Stimulated activated CD8-positive, alpha-beta memory T cell treated with anti-CD3 and anti-CD28 coated beads, Interleukin-7, amount 100 ng/mL, for 48 hours (primary cell): ENCODE measurements around the gene FAM114A1.

Experiments
- DNase-seq, 2 donors: peaks; one replicate each; pipeline ENCODE4 v3.0.0-alpha.2; 2020; ENCODE audit warnings: low read depth in 1 of 2; ENCODE audit errors: extremely low read depth in 1 of 2

Gene FAM114A1

DNA sequence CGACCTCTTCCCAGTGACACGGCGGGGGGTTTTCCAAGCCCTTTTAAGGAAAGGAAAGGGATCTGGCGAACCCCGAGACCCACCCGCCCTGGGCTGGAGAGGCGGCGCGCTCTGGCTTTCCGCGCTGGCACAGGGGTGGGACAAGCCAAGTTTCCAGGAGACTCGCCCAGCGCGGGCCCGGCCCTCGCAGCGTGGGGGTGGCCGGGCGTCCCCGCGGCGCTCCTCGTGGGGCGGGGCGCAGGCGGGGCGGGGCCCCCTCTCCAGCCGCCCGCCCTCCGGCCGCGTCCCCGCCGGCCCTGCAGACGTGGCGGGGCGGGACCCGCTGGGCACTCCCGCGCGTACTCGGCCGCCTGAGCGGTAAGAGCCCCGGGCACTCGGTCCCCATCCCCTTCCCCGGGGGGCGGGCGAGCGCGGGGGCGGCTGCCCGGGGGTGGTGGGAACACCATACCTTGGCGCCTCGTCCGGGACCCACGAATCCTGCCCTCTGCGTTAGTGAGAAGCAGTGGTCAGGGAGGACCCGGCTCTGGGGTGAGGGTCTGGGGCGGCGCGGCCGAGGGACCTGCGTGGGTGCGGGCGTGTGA is at the start of gene FAM114A1:
Gene FAM114A1, plus strand, starts transcription at position 329 of the 581 bp plus-strand sequence. CDS start 10,273 bp downstream, outside the sequence.
- peak in 1 of 2 donors; percentile 9 for DNase-seq

DNA sequence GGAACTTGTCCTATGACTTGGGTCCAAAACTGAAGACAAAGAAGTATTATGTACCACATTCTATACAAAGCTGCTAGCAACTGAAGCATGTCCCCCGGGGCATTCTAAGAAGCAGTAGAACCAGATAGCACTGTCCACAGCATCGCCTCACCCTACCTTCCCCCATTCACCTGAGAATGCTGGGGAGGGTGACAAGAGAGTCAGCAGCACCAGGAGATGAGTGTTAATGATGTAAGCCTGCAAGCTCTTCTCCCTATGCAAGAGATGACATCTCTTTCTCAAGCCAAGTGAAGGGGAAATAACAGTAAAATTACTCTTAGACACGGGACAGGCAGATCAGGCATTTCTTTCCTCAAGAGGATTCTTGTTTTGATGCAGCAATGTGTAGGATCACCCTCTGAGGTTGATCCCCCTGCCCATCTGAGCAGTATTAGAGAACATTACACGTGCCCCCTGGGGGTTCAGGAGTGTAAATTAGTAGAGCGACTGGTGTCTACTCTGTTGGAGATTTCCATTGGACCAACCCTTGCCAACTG is 49.1 kb upstream of the FAM114A1 start:
- DNase-seq, result no peak

DNA sequence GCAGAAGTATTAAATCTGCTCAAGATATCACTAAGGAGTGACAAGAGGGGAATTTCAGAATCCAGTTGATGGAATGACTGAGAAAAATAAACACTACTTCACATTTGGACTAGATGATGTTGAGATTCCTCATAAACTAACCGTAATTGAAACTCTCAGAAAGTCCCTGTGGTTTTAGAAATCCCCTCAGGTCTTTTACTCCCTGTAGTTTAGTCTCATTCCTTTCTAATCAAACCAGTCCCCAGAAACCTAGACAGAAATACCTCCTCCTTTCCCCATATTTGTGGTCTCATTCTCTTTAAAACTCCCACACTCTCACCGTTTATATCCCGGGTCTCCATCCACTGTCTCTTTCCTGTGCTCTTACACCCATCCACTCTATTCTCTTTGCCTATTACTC is 48.0 kb upstream of the FAM114A1 start:
- no peak for DNase-seq

DNA sequence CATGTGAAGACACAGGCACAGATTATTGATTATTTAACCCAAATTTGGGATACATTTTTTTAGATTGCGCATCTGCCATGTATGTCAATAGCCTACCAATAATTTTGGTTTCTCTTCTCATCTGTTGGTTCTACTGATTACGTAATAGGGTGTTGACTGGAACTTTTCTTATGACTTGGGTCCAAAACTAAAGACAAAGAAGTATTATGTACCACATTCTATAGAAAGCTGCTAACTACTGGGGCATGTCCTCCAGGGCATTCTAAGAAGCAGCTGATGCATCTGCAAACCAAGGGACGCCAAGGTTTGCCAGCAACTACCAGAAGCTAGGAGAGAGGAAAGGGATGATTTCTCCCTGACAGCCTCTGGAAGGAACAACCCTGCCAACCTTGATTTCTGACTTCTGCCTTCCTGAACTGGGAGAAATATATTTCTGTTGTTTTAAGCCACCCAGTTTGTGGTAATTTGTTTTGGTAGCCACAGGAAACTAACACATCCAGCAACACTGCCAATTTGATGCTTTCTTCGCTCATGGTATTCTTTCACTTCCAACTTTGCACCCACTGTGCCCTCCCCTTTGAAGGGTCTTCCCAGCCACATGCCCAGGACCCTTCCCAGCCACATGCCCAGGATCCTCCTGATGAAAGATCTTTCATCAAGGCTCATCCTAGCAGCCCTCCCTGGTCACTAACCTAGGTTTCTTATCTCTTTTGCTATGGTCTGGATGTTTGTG is 47.1 kb upstream of the FAM114A1 start:
- DNase-seq, result no peak

DNA sequence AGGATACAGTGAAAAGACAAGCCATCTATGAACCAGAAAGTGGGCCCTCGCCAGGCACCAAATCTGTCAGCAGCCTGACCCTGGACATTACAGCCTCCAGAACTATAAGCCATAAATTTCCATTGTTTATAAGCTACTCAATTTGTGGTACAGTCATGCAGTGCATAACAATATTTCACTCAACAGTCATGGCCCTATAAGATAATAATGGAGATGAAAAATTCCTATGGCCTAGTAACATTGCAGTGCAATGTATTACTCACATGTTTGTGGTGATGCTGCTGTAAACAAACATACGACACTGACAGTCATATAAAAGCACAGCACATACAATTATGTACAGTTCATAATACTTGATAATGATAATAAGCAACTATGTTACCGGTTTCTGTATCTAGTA is 45.9 kb upstream of the FAM114A1 start:
- DNase-seq, result no peak

DNA sequence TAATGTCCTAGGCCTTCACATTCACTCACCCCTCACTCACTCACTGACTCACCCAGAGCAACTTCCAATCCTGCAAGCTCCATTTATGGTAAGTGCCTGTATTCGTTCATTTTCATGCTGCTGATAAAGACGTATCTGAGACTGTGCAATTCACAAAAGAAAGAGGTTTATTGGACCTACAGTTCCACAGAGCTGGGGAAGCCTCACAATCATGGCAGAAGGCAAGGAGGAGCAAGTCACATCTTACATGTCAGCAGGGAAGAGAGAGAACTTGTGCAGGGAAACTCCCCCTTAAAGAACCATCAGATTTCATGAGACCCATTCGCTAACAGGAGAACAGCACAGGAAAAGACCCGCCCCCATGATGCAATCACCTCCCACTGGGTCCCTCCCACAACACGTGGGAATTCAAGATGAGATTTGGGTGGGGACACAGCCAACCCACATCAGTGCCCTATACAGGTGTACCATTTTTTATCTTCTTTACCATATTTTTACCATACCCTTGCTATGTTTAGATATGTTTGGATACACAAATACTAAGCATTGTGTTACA is 44.8 kb upstream of the FAM114A1 start:
- DNase-seq, result no peak

DNA sequence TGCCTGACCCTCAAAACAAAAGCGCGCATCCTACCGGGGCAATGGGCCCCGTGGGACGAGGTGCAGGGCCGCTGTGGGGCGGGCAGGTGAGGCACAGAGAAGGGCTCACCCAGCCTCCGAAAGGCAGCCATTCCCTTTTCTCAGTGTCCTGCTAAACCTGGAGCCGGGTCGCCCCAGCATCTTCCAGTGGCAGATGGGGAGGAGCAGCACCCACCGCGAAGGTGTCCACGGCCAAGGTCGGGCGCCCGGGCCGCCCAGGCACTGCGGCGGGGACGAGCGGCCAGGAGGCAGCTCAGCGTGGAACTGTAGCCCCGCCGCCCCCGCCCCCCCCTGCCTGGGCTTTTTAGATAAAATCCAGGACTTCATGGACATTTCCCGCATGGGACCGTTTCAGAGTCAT is 43.8 kb upstream of the FAM114A1 start:
- DNase-seq, result no peak

DNA sequence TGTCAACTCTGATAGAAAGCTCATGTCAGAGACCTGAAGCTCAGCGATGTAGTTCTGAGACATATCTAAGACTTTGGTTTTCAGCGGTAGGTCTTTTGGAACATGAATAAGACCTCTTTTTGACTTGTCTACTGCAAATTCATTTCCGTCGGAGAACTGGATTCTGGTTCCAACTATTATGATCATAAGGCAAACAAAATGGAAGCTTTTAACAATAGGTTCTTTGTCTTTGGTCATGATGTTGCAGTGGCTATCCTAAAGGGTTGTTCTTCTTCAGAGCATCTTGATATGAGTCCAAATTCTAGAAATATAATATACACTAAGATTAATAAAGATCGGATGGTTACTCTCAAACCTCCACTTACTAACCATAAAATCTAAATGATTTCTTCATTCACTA is 38.4 kb upstream of the FAM114A1 start:
- no peak for DNase-seq

DNA sequence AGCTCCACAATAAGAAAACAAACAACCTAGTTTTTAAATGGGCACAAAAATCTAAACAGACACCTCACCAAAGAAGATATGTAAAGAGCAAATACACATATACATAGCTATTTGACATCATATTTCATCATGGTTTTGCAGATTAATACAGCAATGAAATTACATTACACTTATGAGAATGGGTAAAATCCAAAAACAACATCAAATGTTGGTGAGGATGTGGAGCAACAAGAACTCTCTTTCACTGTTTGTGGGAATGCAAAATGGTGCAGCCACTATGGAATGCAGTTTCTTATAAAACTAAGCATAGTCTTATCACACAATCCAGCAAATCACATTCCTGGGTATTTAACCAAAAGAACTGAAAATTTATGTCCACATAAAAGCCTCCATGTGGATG is 36.0 kb upstream of the FAM114A1 start:
- no peak for DNase-seq

DNA sequence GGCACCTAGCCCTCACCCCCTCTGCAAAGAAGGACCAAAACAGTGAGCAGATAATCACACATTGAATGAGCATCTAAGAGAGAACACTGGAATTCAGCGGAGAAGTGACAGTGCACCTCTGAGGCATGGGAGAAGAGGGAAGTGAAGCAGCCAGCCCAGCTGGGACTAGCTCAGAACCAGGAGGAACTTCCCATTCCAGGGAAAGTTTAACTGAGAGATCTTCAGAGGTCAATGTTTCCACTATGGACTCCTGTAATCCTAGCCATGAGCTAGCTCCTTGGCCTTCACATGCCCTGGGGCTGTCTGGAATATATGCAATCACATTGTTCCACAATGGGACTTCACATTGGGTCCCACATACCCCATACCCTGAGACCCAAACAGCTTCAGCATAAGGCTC is 35.4 kb upstream of the FAM114A1 start:
- DNase-seq, result no peak

DNA sequence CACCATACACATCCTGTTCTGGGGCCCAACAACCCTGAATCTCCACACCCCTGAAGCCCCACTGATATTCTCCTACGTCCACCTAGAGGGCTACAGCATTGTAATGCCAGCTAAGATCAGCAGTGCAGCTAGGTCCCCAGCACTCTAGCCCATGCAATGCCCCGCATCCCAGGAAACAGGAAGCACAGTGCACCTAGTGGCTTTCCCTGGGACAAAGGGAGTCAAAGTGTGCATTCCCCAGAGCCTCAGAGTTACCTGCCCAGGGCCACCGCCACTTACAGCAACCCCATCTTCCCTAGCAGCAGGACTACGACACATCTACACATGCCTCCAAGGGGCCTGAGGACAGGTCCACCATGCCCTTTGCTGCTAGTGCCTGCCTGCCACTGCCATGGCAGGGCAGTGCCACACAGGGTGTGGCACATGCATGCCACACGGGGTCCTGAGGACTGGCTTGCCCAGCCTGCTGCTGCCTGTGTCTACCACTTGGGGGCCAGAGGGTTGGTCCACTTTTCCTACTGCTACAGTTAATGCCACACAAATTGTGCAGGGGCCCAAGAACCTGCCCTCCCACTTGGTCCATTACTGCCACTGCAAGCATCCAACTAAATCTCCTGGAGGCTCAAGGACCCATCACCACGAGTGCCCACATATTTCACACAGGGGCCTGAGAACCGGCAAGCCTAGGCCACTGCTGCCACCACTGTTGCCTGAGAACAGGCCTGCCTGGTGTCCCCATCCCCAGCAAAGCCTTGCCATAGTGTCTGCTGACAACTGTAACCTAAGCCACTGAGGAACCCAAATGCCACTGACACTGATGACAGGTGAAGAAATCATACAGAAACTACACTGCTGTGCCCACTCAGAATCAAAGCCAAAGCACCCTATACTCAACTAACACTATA is 34.7 kb upstream of the FAM114A1 start:
- no peak for DNase-seq

DNA sequence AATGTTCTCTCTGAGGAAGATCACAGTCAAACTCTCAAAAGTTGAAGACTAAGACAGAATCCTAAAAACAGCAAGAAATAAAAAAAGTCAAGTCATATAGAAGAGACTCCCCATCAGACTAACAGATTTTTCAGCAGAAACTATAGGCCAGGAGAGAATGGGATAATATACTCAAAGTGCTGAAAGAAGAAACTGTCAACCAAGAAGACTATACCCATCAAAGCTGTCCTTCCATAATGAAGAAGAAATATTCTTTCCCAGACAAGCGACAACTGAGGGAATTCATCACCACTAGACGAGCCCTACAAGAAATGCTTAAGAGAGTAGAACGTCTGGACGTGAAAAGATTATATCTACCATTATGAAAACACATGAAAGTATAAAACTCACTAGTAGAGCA is 33.0 kb upstream of the FAM114A1 start:
- no peak for DNase-seq

DNA sequence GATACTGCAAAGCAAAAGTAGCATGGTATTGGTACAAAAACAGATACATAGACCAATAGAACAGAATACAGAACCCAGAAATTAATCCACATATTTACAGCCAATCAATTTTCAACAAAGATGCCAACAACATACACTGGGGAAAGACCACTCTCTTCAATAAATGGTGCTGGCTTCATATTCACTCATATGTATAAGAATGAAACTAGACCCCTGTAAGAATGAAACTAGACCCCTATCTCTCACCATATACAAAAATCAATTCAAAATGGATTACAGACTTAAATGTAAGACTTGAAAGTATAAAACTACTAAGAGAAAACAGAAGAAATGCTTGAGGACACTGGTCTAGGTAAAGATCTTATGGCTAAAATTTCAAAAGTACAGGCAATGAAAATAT is 30.3 kb upstream of the FAM114A1 start:
- no peak for DNase-seq

DNA sequence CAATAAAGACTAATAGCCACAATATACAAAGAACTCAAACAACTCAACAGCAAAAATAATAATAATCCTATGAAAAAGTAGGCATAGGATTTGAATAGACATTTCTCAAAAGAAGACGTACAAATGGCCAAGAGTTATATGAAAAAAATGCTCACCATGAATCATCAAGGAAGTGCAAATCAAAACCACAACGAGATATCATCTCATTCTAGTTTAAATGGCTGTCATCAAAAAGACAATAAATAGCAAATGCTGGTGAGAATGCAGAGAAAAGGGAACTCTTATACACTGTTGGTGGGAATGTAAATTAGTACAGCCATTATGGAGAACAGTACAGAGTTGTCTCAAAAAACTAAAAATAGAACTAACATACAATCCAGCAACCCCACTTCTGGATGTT is 29.8 kb upstream of the FAM114A1 start:
- no peak for DNase-seq

DNA sequence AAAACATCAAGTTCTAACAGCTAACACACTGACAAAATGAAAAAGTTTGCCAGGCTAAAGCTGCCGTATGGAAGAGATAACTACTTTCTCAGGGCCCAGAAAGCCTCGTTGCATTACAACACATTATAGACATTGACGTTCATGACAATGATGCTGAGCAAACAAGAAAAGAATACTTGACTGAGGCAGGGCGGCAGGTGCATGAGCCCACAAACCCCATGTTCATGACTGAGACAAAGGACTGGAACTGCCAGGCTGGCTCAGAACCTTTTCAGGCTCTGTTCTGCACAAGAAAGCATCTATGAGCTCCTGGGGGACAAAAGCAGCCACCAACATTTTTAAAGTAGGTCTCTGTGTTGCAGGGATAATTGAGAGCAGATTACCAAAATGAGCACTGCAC is 24.6 kb upstream of the FAM114A1 start:
- no peak for DNase-seq

DNA sequence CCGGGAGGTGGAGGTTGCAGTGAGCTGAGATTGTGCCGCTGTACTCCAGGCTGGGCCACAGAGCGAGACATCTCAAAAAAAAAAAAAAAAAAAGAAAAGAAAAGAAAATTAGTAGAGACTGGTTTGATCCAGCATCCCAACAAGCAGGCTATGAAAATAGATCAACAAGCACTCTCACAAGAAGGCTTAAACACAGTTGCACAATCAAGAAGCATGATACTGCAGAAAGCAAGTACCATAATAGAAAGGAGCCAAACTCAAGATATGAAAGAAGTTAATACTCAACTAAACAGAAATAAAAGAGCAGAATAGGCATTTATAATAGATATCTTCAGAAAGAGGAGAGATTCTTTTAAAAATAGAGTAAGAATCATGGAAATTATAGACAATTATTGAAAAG is 21.6 kb upstream of the FAM114A1 start:
- no peak for DNase-seq

DNA sequence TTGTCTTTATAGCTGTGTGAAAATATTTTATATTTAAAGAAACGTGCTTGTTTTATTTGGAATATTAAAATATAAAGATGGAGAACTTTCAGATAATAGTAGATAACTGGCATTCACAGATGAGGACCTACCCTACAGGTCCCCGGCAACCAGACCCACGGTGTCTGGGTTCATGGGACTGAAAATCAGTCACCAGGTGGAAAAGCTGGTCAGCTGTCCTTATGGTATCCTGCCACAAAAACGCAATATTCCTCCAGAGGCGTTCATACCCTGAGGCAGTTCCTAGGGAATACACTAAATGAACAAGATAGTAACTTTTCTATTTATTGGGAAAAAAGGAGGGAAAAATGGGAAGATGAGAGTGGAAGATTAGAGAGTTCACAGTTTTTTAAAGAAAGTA is 12.1 kb upstream of the FAM114A1 start:
- DNase-seq, result no peak

DNA sequence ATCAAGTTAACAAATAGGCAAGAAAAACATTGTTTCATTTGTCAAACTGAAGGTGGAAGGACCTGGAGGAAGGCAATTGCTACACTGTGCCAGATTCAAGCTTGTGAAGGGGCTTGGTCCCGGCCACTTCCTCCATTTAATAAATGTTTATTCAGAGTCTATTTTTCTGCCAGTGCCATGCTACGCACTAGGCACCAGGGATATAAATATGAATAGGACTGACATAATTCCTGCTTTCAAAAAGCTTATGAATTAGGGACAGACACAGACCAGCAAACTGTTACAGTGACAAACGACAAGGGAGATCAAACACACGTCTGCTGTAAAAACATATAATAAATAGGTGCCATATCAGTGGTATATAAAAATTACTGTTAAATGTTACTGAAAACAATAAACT is 11.6 kb upstream of the FAM114A1 start:
- no peak for DNase-seq

DNA sequence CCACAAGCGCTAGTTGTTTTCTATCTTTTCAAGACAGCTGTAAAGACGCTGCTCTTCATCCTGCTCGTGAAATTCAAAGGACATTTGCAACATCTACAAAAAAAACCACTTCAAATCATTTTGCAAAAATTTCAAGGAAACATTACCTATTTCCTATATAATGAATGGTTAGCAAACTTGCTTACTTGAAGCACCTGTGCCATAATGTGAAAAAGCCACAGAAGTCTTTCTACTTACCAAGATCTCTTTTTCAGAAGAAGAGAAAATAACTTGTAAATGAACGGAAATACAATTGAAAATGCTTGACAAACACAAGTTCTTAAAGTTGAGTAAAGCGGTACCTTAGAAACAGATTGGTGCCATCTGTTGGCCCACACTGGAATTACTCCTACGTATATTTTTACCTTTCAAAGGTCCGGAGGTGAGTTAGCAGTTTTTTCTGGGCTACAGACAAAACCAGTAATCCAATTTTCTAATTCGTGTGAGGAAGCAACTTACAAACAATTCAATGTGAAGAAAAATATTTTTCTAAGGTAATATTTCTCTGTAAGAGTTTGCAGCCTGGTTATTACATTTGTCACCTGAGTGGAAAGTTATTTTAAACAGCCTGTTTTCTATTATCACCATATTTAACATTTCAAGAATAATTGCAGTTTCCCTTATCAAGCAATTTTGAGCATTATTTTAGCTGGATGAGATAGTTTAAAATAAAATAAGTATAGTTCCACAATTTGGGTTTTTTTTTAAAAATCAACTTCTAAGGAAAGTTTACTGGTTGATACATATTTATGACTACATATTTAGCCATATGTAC is 10.9 kb upstream of the FAM114A1 start, which contains the start of gene TLR6:
Gene TLR6, minus strand, starts transcription at position 294 of the 814 bp plus-strand sequence. CDS start 27,344 bp downstream, outside the sequence.
- DNase-seq, result peak in 1 of 2 donors; percentile 34
